Measurements from ENCODE around the gene ZNF337.

DNA sequence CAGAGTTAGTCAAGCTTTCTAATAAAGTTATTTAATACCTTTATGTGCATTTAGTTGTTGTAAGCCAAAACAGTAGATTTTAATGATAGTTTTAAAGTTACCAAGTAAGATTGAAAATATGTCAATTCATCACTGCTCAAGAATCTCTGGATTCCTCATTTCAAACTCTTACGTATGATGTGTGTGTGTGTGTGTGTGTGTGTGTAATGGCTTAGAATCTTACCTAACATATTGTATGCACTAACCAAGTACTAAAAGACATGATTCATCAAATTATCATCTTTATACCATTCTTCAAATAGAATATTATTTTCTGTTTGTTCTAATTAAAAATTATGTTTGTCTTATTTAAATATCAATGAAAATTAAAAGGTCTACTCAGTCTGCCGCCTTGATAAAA, 41.5 kb upstream of the ZNF337 start:
- no peak for TF ChIP-seq POLR2A (IDR thresholded peaks at IDR 0.05; ENCODE audit: low read depth, low read length)
- no peak for TF ChIP-seq FOS (IDR thresholded peaks at IDR 0.05; ENCODE audit: borderline replicate concordance, insufficient read depth, low read length)
- TF ChIP-seq CTCF (IDR thresholded peaks at IDR 0.05; ENCODE audit: extremely low read depth in 1 of 2, insufficient read depth in 1 of 2, low read depth in 1 of 2, low read length in 2 of 2) = no peak

All from endothelial cell of umbilical vein (primary cell).